Stimulated activated CD8-positive, alpha-beta memory T cell treated with anti-CD3 and anti-CD28 coated beads, Interleukin-2, amount 100 ng/mL, for 48 hours (primary cell): ENCODE measurements around the gene CFAP73.

Experiments used
- DNase-seq, 2 donors: peaks; one replicate each; pipeline ENCODE4 v3.0.0-alpha.2; 2020; ENCODE audit warnings: low read depth in 2 of 2

Gene CFAP73

GRCh38 chr12:113119980-113120669 is 29.4 kb upstream of the CFAP73 start:
- DNase-seq, result no peak

- DNase-seq, result no peak
Measured at GRCh38 chr12:113120670-113121370, 28.7 kb upstream of the CFAP73 start.

DNA sequence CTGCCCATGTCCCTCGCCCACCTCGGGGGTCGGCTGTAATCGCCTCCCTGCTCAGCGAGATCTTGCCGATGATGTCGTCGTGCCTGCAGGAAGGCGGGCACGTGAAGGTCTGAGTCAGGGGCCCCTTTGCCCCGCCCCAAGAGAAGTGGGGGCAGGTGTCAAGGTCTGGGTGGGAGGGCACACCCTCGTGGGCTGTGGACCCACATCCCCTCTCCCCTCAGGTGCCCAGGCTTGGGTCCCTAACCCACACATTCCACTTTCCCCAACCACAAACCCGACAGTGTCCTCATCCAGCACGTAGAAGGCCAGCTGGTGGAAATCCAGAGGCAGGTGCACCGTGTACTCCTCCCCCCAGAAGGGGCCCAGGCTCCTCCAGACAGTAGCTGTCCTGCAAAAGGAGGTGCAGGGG is 21.7 kb upstream of the CFAP73 start:
- DNase-seq, result no peak

DNA sequence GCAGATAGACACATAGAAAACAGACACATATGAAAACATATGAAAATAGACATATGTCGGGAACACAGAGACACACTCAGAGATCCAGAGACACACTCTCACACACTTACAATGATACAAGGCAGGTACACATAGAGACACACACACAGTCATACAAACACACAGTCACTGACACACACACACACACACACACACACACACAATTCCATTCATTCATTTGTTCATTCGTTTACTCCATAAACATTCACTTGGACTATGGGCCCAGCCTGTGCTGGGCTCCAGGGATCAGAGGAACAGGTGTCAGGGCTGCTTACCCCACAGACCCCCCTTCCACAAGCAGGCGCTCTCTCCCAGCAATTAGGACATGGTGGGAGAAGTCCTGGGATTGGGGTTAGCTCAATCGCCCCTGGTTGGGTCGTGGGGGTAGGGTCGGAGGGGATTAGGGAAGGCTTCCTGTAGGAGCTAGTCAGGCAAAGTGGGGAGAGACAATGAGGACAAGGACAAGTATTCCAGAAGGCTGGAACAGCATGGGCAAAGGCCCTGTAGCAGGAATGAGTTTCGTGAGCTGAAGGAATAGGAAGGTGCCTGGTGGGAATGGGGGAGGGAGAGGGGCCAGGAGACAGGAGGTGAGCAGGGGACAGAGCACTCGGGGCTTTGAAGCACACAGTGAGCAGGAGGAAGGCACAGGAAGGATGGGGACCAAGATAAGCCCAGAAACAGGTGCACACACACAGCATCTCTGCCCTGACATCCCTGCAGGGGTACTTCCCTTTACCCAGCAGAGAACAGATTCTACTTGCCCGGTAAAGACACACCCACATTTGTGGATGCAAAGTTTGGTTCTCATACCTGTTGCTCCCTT is 20.5 kb upstream of the CFAP73 start:
- no peak for DNase-seq

GRCh38 chr12:113129664-113130456 is 19.7 kb upstream of the CFAP73 start:
- no peak for DNase-seq

DNA sequence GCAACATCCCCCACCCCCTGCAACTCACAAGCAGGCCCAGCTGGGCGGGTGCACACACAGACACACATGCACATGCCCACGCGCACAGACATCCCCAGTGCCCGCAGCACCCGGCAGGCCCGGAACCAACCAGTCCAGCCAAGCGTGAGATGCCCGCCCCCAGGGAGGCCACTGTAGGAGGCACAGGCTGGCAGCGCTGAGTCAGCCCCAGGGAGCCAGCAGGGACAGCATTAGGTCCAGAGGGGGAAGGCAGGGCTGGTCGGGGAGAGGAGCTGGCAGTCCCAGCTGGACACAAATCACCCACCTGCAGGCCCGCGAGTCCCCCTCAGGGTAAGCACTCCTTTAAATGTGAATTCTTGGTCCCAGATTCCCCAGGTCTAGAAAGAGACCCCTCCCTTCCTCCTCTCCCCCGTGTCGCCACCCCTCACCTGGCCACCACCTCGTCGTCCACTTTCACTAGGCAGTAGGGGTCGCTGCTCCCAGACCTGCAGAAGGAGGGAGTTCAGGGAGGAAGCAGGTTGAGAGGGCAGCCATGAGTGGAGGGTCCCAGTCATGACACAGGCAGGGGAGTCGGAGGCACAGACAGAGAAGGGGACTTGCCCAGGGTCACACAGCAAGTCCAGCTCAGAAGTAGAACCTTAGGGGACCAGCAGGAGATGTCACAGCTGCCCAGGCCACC is 18.9 kb upstream of the CFAP73 start:
- no peak for DNase-seq

DNA sequence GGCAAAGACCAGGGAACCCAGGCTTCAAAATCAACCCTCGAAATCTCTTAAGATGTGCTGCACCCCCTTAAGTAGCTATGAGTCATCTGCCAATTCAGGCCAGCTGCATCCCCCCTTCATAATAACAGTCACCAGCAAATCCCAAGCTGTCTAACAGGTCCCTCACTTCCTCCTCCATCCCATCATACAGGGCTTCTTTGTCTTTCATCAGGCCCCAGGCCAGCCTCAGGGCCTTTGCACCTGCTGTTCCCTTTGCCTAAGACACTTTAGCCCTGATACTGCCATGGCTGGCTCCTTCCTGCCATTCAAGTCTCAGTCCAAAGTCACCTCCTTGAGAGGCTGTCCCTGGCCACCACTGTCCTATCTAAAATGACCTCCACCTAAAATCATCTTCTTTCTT is 18.0 kb upstream of the CFAP73 start:
- no peak for DNase-seq

DNA sequence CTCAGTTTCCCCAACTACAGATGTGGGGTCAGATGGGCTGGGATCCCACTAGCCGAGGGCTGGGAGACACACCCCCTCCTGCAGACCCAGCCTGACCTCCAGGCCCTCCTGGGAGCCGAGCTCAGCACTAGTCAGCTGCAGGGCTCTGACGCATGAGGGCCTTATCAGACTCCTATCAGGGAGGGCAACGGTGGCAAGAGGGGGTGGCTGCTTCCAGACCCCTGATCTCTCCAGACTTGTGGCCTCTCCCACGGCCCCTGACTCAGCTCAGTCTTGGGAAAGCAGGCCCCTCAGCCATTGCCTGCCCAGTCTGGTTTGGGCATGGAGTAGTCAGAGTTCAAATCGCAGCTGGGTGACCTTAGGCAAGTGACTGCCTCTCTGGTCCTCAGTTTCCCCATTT is 16.5 kb upstream of the CFAP73 start:
- DNase-seq, result no peak

GRCh38 chr12:113133666-113134065 is 15.9 kb upstream of the CFAP73 start:
- no peak for DNase-seq

DNA sequence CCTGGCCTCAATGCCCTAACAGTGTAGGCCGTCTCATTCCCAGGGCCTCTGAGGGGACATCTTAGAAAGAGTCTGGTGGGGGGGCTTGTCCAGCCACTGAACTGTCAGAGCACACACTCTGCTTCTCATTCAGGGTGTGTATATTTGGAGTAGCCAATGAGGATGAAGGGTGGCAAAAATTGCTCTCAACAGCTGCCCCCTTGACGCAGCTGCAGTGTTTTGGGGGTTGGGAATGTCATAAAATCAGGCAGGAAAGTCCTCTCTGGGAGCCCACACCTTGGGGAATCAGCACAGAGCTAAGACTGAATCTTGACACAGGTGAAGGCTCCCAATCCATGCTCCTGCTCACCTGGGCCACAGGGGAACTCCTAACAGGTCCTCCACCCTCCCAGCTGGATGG is 15.5 kb upstream of the CFAP73 start:
- no peak for DNase-seq

- DNase-seq, result no peak
Measured at GRCh38 chr12:113134521-113134951, 15.0 kb upstream of the CFAP73 start.

GRCh38 chr12:113135178-113136127 is 14.1 kb upstream of the CFAP73 start, which contains the start of gene RASAL1:
RASAL1 (minus strand) TSS chr12:113135761; CDS start chr12:113135462, 299 bp downstream.
- DNase-seq, result peak; percentile 75 to 84

- peak; percentile 55 to 60 for DNase-seq
Measured at GRCh38 chr12:113136128-113136989, 13.2 kb upstream of the CFAP73 start.

DNA sequence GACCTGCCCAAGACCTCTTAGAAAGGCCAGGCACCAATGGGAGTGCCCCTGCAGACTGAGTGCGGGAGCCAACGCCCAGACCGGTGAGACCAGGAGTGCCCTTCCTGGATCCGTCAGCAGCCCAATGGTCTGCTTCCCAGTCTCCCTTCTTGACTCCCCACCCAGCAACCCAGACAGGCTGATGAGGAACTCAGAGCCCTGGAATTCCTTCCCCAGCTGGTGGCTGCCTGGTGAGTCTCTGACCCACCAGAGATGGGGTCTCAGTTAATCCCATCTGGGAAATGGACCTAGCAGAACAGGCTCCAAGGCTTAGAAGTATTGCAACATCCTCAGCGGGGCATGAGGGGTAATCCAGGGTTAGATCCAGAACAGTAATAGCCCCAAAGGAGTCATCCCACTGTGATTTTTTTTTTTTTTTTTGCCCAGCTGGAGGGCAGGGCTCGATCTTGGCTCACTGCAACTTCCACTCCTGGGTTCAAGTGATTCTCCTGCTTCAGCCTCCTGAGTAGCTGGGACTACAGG is 12.5 kb upstream of the CFAP73 start:
- DNase-seq, result no peak

DNA sequence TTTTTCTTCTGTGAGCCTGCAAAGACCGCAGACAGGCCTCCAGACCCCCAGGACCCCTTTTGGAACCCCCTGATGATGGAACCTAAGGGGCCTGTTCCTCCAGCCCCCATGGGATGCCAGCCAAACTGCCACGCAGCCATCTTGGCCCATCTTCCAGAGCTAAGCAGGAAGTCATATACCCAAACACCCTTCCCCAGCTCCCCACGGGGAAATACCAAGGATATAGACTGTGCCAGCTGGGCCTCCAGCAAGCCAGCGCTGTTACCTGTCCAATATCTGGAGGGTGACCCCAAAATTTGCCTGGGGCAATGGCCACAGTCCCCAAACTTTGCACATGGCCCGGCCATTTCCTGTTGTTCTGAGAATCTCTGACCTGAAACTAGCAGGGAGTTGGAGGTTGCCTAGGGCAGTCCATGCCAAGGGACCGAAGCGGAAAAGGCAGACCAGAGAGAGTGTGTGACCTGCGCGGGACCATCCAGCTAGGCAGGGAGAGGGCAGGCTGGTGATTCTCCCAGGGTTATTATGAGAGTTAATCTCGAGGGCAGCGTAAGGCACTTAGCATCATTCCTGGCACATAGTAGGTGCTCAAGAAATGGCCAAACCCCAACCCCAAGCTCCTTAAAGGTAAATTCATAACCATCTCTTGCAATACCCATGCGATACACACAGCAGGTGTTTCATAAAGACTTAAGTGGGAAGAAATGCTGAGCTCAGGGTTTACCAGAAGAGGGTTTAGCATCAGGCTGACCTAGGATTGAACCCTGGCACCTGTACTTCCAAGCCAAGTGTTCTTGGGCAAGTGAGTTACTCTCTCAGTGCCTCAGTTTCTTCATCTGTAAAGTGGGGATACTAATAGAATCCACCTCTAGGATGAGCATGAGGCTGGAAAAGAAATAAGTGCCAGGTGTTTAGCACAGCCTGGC is 11.4 kb upstream of the CFAP73 start:
- no peak for DNase-seq

GRCh38 chr12:113138826-113139225 is 10.7 kb upstream of the CFAP73 start:
- no peak for DNase-seq

GRCh38 chr12:113140706-113141105 is 8.8 kb upstream of the CFAP73 start:
- no peak for DNase-seq
